Keratinocyte (primary cell): ENCODE data around the gene FRY. TPM values are rescaled to one million over a fixed set of nuclear protein-coding genes. Genes with fewer than 3 reads are reported as not detected.

Experiments
- DNase-seq: peaks from one replicate; pipeline ENCODE4 v3.0.0-alpha.2; 2011; ENCODE audit warnings: low read depth, missing footprints, low spot score
- FAIRE-seq: peaks from 2 replicates; lab custom pipeline; 2011; peaks lifted over from hg19 to GRCh38; lab: Jason Lieb, UNC
- H2AFZ ChIP-seq: 2 replicates; pipeline ENCODE4 v1.6.0; 2012; ENCODE audit warnings: low read length, control low read depth, inconsistent platforms; ENCODE audit not compliant: control insufficient read depth
- H3K27ac ChIP-seq: 2 replicates; pipeline ENCODE4 v1.5.1; 2011; ENCODE audit warnings: low read length; ENCODE audit not compliant: control insufficient read depth, insufficient read depth
- H3K27me3 ChIP-seq: 3 replicates; pipeline ENCODE4 v1.6.0; 2011; ENCODE audit warnings: low read length; ENCODE audit not compliant: control insufficient read depth, insufficient read depth; ENCODE audit errors: extremely low read depth
- H3K36me3 ChIP-seq, 2 experiments: 2 replicates in 1 of 2; 3 replicates in 1 of 2; pipeline ENCODE4 v1.5.1; 2011; ENCODE audit warnings: low read length in 2 of 2, mild to moderate bottlenecking in 1 of 2; ENCODE audit not compliant: control insufficient read depth in 2 of 2, insufficient read depth in 2 of 2; ENCODE audit errors: extremely low read depth in 1 of 2
- H3K4me1 ChIP-seq: 3 replicates; pipeline ENCODE4 v1.5.1; 2011; ENCODE audit warnings: low read length; ENCODE audit not compliant: control insufficient read depth, insufficient read depth; ENCODE audit errors: extremely low read depth
- H3K4me2 ChIP-seq: 3 replicates; pipeline ENCODE4 v1.6.0; 2011; ENCODE audit warnings: low read depth, low read length; ENCODE audit not compliant: control insufficient read depth, insufficient read depth; ENCODE audit errors: extremely low read depth
- H3K4me3 ChIP-seq, 3 experiments: fragments of 200-600 bp in 1 of 3; sonication (generic) in 1 of 3; 2 replicates in 2 of 3; 3 replicates in 1 of 3; pipeline ENCODE4 v1.5.1; 2011 to 2016; ENCODE audit warnings: low read length in 3 of 3, mild to moderate bottlenecking in 3 of 3, control low read depth in 2 of 3, inconsistent platforms in 1 of 3, low read depth in 1 of 3, mixed read lengths in 1 of 3, mixed run types in 1 of 3, moderate library complexity in 1 of 3; ENCODE audit not compliant: control insufficient read depth in 2 of 3, insufficient read depth in 2 of 3; ENCODE audit errors: extremely low read depth in 1 of 3
- H3K79me2 ChIP-seq: 2 replicates; pipeline ENCODE4 v1.6.0; 2012; ENCODE audit warnings: low read length; ENCODE audit not compliant: control insufficient read depth, insufficient read depth
- H3K9ac ChIP-seq: 3 replicates; pipeline ENCODE4 v1.6.0; 2011; ENCODE audit warnings: low read length; ENCODE audit not compliant: control insufficient read depth, insufficient read depth; ENCODE audit errors: extremely low read depth
- H3K9me1 ChIP-seq: 3 replicates; pipeline ENCODE4 v1.6.0; 2011; ENCODE audit warnings: low read length; ENCODE audit not compliant: control insufficient read depth, insufficient read depth; ENCODE audit errors: extremely low read depth
- H3K9me3 ChIP-seq: 2 replicates; pipeline ENCODE4 v1.5.1; 2012; ENCODE audit warnings: low read depth, low read length; ENCODE audit not compliant: control insufficient read depth
- H4K20me1 ChIP-seq: 3 replicates; pipeline ENCODE4 v1.6.0; 2011; ENCODE audit warnings: low read length; ENCODE audit not compliant: control insufficient read depth, insufficient read depth; ENCODE audit errors: extremely low read depth
- CTCF ChIP-seq, 3 experiments: IDR thresholded peaks in 1 of 3; conservative IDR thresholded peaks in 1 of 3; optimal IDR thresholded peaks in 1 of 3; 2 replicates in 2 of 3; 3 replicates in 1 of 3; pipeline versions ENCODE3 to v1.5.1; 2011; ENCODE audit warnings: low read length in 3 of 3, mild to moderate bottlenecking in 3 of 3, moderate library complexity in 2 of 3, control low read depth in 1 of 3, inconsistent platforms in 1 of 3; ENCODE audit not compliant: insufficient read depth in 2 of 3; ENCODE audit errors: extremely low read depth in 1 of 3
- EZH2 ChIP-seq: IDR thresholded peaks from one replicate; pipeline ENCODE4 v1.6.1; 2012; ENCODE audit warnings: inconsistent platforms, mild to moderate bottlenecking, low read length, moderate library complexity
- dilution Hi-C: fragments of 300-500 bp; cut with MboI; formaldehyde crosslinking; loops from one replicate; pipeline ENCODE4 v1.7.0; 2020; ENCODE audit warnings: low sequenced_read_pairs; ENCODE audit not compliant: extremely low pct_ligation_motif_present
- polyA plus RNA-seq, 5 experiments: library from polyadenylated mRNA; depleted of rRNA in 3 of 5; stranded (reverse) in 3 of 5; stranded (forward) in 1 of 5; unstranded in 1 of 5; fragments of >200 nt; gene quantifications; 1 replicate in 1 of 5; 2 replicates in 3 of 5; 3 replicates in 1 of 5; pipeline versions ENCODE4 v1.2.1 to v1.2.3, GENCODE V29; 2011 to 2012; ENCODE audit warnings: missing spikeins in 2 of 5, low read depth in 1 of 5, low replicate concordance in 1 of 5

FRY gene
- polyA plus RNA-seq, 1 donor (not counting 4 experiments of a cell fraction or from before 2014, with no cell fraction given) = 0.80 TPM

DNA sequence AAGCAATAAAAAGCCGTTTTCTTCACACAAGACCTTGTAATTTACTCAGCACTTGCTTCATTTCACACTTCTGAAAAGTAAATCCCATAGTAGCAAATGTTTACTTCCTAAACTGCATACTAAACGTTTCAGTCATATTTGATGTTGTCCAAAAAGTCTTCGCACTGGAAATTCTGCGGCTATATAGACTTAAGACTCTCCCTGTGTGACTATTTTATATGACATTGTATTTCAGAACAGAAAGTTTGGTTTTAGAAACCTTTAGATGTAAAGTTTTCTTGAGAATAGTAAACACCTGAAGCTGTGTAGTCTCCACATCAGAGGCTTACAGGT is 254.0 kb downstream of the FRY start:
- dilution Hi-C loops = no loop called here
- Histone ChIP-seq H3K9me1 (no peaks in the 10 kb centered on the region), H3K79me2 (no peaks in the 10 kb centered on the region), H4K20me1 (no peaks in the 10 kb centered on the region), H3K36me3 (no peaks in the 10 kb centered on the region), H3K9ac (no peak overlapping the region), H3K4me1 (peaks cover 5% of the 10 kb centered on the region), H3K27ac (no peak overlapping the region), H2AFZ (no peak overlapping the region), H3K9me3 (no peaks in the 10 kb centered on the region), H3K27me3 (no peaks in the 10 kb centered on the region), H3K4me2 (no peak overlapping the region), H3K4me3 (no peak overlapping the region)
- DNase-seq (no peak), FAIRE-seq (no peak)
- TF ChIP-seq EZH2 (no peak), CTCF (optimal IDR thresholded peaks at IDR 0.05 in 1 of 3, IDR thresholded peaks at IDR 0.05 in 1 of 3, conservative IDR thresholded peaks at IDR 0.05 in 1 of 3; ENCODE audit: extremely low read depth in 1 of 3, insufficient read depth in 2 of 3, low read length in 3 of 3) (no peak)

DNA sequence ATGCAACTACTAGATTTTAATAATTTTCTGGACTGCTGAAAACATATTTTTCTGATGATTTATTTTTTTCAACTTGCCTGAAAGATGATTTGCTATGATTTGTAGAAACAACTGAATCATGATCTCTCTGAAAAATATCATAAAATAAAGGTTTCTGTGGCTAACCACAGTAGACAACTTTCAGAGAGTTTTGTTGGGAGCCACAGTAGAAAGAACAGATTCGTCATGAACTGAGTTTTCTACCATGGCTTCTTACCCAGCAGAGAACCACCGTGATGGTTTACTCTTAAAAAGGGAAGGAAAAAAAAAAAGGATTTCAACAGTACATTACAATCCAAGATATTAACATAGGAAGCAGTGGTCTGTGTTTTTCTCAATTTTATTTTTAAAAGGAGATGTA is 265.6 kb downstream of the FRY start:
- Histone ChIP-seq H3K4me1 (no peaks in the 10 kb centered on the region), H3K9me3 (no peaks in the 10 kb centered on the region), H3K27ac (no peak overlapping the region), H3K79me2 (no peaks in the 10 kb centered on the region), H3K4me2 (no peak overlapping the region), H3K9ac (no peak overlapping the region), H3K9me1 (no peaks in the 10 kb centered on the region), H4K20me1 (no peaks in the 10 kb centered on the region), H3K4me3 (no peak overlapping the region), H3K27me3 (no peaks in the 10 kb centered on the region), H3K36me3 (no peaks in the 10 kb centered on the region), H2AFZ (no peak overlapping the region)
- FAIRE-seq (no peak), DNase-seq (no peak)
- TF ChIP-seq EZH2 = no peak
- dilution Hi-C loops = no loop called here

DNA sequence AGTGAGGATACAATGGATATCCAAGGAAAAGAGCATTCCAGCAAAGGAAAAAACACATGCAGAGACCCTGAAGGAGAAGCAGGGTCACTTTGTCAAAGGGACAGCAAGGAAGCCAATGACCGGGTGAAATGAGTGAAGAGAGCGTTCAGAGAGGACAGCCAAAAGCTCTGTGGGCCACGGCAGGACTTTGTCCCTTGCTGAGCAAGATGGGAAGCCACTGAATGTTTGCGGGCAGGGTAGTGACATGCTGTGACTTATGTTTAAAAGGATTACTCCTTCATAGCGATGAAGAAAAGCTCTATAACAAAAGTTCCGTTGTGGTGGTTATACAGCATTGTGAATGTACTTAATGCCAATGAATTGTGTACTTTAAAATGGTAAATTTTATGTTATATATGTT is 267.1 kb downstream of the FRY start:
- dilution Hi-C loops = no loop called here
- Histone ChIP-seq H4K20me1 (no peaks in the 10 kb centered on the region), H3K9ac (no peak overlapping the region), H3K27me3 (no peaks in the 10 kb centered on the region), H3K9me3 (no peaks in the 10 kb centered on the region), H3K36me3 (no peaks in the 10 kb centered on the region), H3K4me2 (no peak overlapping the region), H3K9me1 (no peaks in the 10 kb centered on the region), H3K79me2 (no peaks in the 10 kb centered on the region), H3K4me3 (no peak overlapping the region), H3K4me1 (no peaks in the 10 kb centered on the region), H3K27ac (no peak overlapping the region), H2AFZ (no peak overlapping the region)
- FAIRE-seq = no peak
- no peak for DNase-seq
- TF ChIP-seq CTCF (optimal IDR thresholded peaks at IDR 0.05 in 1 of 3, IDR thresholded peaks at IDR 0.05 in 1 of 3, conservative IDR thresholded peaks at IDR 0.05 in 1 of 3; ENCODE audit: extremely low read depth in 1 of 3, insufficient read depth in 2 of 3, low read length in 3 of 3) (no peak), EZH2 (no peak)
